Fibroblast of villous mesenchyme (primary cell): ENCODE measurements around the gene PTK6. TPM values are rescaled to one million over a fixed set of nuclear protein-coding genes. Genes with fewer than 3 reads are reported as not detected.

ENCODE experiments used
- DNase-seq: peaks from one replicate; pipeline ENCODE4 v3.0.0-alpha.2; 2010; ENCODE audit warnings: low read depth
- H3K4me3 ChIP-seq: 2 replicates; pipeline ENCODE4 v1.5.1; 2011; ENCODE audit warnings: low read depth, mild to moderate bottlenecking, low read length
- total RNA-seq: library from RNA; depleted of rRNA; stranded (reverse); fragments of >200 nt; gene quantifications from 2 replicates; pipeline ENCODE4 v1.2.3, GENCODE V29; 2012
- TF ChIP-seq, protein P1 (sequence below): IDR thresholded peaks from 2 replicates; pipeline ENCODE4 v1.5.1; 2012; ENCODE audit warnings: low read depth, mild to moderate bottlenecking, low read length; ENCODE audit not compliant: insufficient read depth

The PTK6 gene
- total RNA-seq, 1 donor = under 0.01 TPM

DNA sequence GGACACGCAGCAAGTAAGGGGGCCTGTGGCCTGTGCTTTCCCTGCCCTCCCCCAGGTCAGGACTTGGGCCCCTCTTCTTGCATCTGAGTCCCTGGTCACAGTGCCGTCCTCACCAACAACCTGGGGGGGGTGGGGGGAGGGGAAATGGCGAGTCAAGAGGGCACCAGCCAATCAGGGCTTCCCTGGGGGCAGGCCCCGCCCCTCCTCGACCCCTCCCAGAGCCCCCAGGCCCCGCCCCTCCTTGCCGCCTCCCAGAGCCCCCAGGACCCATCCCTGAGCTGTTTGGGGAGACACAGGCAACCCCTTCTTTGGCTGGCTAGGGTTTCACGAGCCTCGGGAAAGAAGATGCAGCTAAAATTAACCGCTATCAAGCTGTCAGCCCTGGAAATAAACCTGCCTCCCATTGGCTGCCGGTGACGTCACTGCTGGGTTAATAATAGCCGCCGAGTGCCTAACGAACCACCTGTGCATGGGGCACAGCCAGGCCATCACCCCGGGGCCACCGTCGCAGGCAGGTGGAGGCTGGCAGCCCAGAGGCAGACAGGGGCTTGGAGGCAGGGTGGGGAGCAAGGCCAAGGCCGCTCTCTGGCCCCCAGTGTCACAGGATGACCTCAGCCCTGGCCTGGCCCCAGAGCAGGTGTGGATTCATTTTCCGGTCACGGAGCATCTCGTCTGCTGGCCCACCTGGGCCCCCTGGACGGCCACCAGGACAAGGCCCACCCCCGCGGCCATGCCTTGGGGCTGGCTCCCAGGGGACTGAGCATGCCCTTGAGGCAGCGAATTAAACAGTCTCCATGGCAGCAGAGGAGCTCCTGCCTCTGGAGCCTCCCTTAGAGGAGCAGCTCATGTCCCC is 35.1 kb downstream of the PTK6 start:
- TF ChIP-seq, protein P1, sequence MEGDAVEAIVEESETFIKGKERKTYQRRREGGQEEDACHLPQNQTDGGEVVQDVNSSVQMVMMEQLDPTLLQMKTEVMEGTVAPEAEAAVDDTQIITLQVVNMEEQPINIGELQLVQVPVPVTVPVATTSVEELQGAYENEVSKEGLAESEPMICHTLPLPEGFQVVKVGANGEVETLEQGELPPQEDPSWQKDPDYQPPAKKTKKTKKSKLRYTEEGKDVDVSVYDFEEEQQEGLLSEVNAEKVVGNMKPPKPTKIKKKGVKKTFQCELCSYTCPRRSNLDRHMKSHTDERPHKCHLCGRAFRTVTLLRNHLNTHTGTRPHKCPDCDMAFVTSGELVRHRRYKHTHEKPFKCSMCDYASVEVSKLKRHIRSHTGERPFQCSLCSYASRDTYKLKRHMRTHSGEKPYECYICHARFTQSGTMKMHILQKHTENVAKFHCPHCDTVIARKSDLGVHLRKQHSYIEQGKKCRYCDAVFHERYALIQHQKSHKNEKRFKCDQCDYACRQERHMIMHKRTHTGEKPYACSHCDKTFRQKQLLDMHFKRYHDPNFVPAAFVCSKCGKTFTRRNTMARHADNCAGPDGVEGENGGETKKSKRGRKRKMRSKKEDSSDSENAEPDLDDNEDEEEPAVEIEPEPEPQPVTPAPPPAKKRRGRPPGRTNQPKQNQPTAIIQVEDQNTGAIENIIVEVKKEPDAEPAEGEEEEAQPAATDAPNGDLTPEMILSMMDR = no peak
- no peak overlapping the region for H3K4me3 ChIP-seq
- no peak for DNase-seq

DNA sequence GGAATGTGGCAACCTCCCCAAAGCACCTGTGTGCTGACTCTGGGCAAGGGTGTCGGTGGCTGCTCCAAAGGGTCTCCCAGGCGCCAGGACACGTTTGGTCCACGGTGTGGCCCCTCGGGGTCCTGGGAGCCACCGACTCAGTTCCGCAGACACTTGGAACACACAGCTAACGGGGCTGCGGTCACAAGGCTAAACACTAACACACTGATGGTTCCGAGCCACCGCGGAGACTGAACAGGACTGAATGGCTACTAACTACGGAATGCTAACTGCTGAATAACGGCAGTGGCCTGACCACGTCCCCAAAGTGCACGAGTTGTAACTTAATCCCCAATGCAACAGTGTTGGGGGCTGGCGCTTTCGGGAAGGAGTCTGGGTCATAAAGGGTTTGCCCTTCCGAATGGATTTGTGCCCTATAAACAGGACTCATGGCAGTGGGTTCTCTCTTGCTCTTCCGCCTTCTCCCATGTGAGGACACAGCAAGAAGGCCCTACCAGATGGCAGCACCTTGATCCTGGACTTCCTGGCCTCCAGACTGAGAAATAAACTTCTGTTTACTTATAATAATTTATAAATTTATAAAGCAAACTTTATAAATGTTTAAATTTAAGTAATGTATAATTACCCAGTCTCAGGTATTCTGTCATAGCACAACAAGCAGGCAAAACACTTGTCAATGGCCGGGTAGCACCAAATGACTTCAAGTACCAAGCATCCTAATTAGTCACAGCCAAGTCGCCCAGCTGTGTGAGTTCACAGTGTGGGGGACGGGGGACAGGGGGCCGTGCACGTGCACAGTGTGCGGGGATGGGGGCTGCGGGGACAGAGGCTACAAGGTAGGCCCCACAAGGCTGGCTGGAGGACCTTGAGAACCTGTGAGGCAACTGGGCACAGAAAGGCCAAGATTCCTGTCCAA is 36.0 kb downstream of the PTK6 start:
- DNase-seq = no peak
- no peak overlapping the region for H3K4me3 ChIP-seq
- TF ChIP-seq, protein P1 = no peak

DNA sequence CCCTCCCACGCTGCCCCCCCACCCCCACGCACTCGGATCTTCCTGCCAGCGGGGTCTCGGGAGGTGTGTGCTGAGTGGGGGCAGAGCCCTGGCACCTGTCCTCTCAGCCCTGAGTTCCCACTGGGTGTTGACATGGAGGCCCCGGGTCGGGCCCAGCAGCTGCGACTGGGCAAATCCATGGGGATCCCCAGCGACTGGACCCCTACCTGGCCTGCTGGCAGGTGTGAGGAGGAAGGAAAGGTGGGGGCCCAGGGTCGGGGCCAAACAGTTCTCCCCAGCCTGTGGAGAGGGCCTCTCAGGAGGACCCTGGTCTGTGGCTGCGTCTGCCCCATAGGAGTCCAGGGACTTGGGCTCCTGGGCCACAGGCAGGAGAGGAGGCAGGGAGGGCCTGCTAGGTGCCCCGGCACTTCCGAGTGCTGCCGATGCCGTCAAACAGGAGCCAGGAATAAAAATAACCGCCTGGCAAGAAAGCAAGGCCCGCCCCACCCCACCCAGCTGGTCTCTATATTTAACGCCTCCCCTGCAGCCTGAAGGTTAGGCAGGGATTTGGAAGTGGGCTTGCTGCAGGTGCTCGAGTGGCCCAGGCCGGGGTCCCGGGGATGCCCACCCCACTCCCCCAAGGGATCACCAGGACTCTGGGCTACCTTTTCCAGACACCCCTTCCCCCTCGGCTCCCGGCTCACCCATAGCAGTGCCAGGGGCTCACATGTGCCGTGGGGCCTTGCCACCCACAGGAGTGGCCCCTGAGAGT is 36.9 kb downstream of the PTK6 start:
- TF ChIP-seq, protein P1 = no peak
- no peak for DNase-seq
- H3K4me3 ChIP-seq = no peak overlapping the region

DNA sequence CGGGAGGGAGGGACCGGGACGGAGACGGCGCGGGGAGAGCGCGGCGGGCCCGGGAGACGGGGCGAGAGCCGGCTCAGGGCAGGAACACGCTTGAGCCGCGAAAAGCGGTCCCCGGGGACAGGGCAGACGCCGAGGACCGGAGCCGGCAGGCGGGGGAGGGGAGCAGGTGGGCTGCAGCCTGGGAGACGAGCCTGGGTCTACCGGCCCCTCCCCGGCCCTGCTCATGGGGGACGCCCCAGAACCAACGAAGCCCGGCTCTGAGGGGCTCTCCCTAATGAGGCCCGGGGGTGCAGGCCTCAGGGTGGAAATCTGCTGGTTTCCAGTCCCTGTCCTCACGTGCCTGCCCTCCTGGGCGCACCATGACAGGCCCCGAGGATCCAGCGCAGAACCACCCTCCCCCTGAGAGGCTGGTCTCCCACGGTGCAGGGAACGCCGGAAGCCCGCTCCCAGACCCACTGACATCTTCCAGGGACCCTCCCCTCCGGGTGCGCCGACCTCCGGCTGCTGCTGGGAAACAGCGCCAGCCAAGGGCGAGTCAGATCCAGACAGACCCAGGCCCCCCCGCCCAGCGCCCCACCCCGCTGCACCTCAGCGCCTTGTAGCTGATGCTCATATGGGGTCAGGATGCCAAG is 37.7 kb downstream of the PTK6 start:
- H3K4me3 ChIP-seq = peak overlapping the region; percentile 40
- no peak for DNase-seq
- TF ChIP-seq, protein P1 = no peak

DNA sequence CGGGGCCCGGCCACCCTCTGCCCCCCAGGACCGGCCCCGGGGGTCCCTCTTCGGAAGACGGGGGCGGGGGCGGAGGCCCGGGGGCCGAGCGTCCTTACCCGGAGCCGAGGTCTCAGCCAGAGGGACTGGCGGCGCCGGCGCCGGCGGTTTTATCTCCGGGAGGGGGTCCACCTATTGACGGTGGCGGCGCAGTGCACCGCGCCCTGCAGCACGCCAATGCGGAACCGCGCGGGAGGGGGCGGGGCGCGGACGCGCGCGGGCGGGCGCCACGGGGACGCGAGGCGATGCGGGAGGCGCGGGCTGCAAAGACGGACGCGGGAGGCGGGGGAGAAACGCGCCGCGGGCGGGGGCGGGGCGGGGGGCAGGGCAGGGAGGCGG is 38.2 kb downstream of the PTK6 start, which contains the start of gene EEF1A2:
Gene EEF1A2 (minus strand): TSS at position 124 of the 378 bp plus-strand sequence. CDS start 1,320 bp downstream, outside the sequence.
- peak within 1 kb of the TSS; percentile 42 for H3K4me3 ChIP-seq
- DNase-seq = no peak
- TF ChIP-seq, protein P1 = no peak
